ENCODE data around the gene DTHD1.

The DTHD1 gene

GRCh38 chr4:36358173-36358572 is 76.8 kb downstream of the DTHD1 start:
- WGBS (ENCODE audit: extremely low coverage, insufficient coverage, insufficient read length): no CpG with 5 or more reads among the region's 4 CpGs
- Histone ChIP-seq H3K9ac (ENCODE audit: low read length) (no peak overlapping the region), H3K79me1 (ENCODE audit: low read length) (no peaks in the 10 kb centered on the region), H3K9me3 (ENCODE audit: insufficient read depth, low read depth, low read length) (no peaks in the 10 kb centered on the region), H2AFZ (ENCODE audit: insufficient read depth, low read length, poor library complexity) (no peak overlapping the region), H4K91ac (ENCODE audit: low read depth, low read length) (no peak overlapping the region), H3K27ac (ENCODE audit: low read depth, low read length) (no peak overlapping the region), H3K4me2 (ENCODE audit: low read length) (no peak overlapping the region), H3K18ac (ENCODE audit: low read length) (no peak overlapping the region), H3K4me1 (ENCODE audit: control insufficient read depth in 1 of 2, insufficient read depth in 2 of 2, low read length in 2 of 2) (no peaks in the 10 kb centered on the region), H3K27me3 (ENCODE audit: insufficient read depth, low read length) (no peaks in the 10 kb centered on the region), H2BK5ac (ENCODE audit: low read depth, low read length, poor library complexity) (no peak overlapping the region), H4K12ac (ENCODE audit: low read depth, low read length) (no peak overlapping the region), H2BK120ac (ENCODE audit: insufficient read depth, low read length, poor library complexity) (no peak overlapping the region), H3K4ac (ENCODE audit: low read depth, low read length) (no peak overlapping the region), H3K23ac (ENCODE audit: low read length) (no peak overlapping the region), H2AK5ac (ENCODE audit: low read length) (no peak overlapping the region), H3K14ac (ENCODE audit: low read length) (no peak overlapping the region), H4K8ac (ENCODE audit: low read depth, low read length) (no peak overlapping the region), H2BK12ac (ENCODE audit: low read length) (no peak overlapping the region), H3K4me3 (ENCODE audit: low read depth, low read length) (no peak overlapping the region), H3K36me3 (ENCODE audit: control insufficient read depth in 1 of 2, insufficient read depth in 2 of 2, low read length in 2 of 2) (no peaks in the 10 kb centered on the region), H3K79me2 (ENCODE audit: control insufficient read depth, insufficient read depth, low read length, poor library complexity) (no peaks in the 10 kb centered on the region)
- no peak for DNase-seq

GRCh38 chr4:36360755-36361154 is 79.3 kb downstream of the DTHD1 start:
- no peak overlapping the region for H4K8ac ChIP-seq (ENCODE audit: low read depth, low read length)
- no peak overlapping the region for H3K18ac ChIP-seq (ENCODE audit: low read length)
- H2AFZ ChIP-seq (ENCODE audit: insufficient read depth, low read length, poor library complexity): no peak overlapping the region
- no peak overlapping the region for H3K23ac ChIP-seq (ENCODE audit: low read length)
- no peaks in the 10 kb centered on the region for H3K27me3 ChIP-seq (ENCODE audit: insufficient read depth, low read length)
- H3K9me3 ChIP-seq (ENCODE audit: insufficient read depth, low read depth, low read length): no peaks in the 10 kb centered on the region
- no peaks in the 10 kb centered on the region for H3K36me3 ChIP-seq (ENCODE audit: control insufficient read depth in 1 of 2, insufficient read depth in 2 of 2, low read length in 2 of 2)
- H3K79me1 ChIP-seq (ENCODE audit: low read length): no peaks in the 10 kb centered on the region
- H2AK5ac ChIP-seq (ENCODE audit: low read length): no peak overlapping the region
- no peak overlapping the region for H3K4me3 ChIP-seq (ENCODE audit: low read depth, low read length)
- H2BK5ac ChIP-seq (ENCODE audit: low read depth, low read length, poor library complexity): no peak overlapping the region
- H3K4me2 ChIP-seq (ENCODE audit: low read length): no peak overlapping the region
- no peak overlapping the region for H3K14ac ChIP-seq (ENCODE audit: low read length)
- no peaks in the 10 kb centered on the region for H3K79me2 ChIP-seq (ENCODE audit: control insufficient read depth, insufficient read depth, low read length, poor library complexity)
- no peak for DNase-seq
- H3K27ac ChIP-seq (ENCODE audit: low read depth, low read length): no peak overlapping the region
- H3K4ac ChIP-seq (ENCODE audit: low read depth, low read length): no peak overlapping the region
- H4K91ac ChIP-seq (ENCODE audit: low read depth, low read length): no peak overlapping the region
- no peak overlapping the region for H3K9ac ChIP-seq (ENCODE audit: low read length)
- no peak overlapping the region for H2BK12ac ChIP-seq (ENCODE audit: low read length)
- H2BK120ac ChIP-seq (ENCODE audit: insufficient read depth, low read length, poor library complexity): no peak overlapping the region
- no peaks in the 10 kb centered on the region for H3K4me1 ChIP-seq (ENCODE audit: control insufficient read depth in 1 of 2, insufficient read depth in 2 of 2, low read length in 2 of 2)
- no peak overlapping the region for H4K12ac ChIP-seq (ENCODE audit: low read depth, low read length)

GRCh38 chr4:36363024-36363423 is 81.6 kb downstream of the DTHD1 start:
- H3K36me3 ChIP-seq (ENCODE audit: control insufficient read depth in 1 of 2, insufficient read depth in 2 of 2, low read length in 2 of 2): no peaks in the 10 kb centered on the region
- H4K12ac ChIP-seq (ENCODE audit: low read depth, low read length): no peak overlapping the region
- H3K79me2 ChIP-seq (ENCODE audit: control insufficient read depth, insufficient read depth, low read length, poor library complexity): no peaks in the 10 kb centered on the region
- DNase-seq: no peak
- no peaks in the 10 kb centered on the region for H3K4me1 ChIP-seq (ENCODE audit: control insufficient read depth in 1 of 2, insufficient read depth in 2 of 2, low read length in 2 of 2)
- no peak overlapping the region for H3K27ac ChIP-seq (ENCODE audit: low read depth, low read length)
- H3K23ac ChIP-seq (ENCODE audit: low read length): no peak overlapping the region
- H3K4me2 ChIP-seq (ENCODE audit: low read length): no peak overlapping the region
- no CpG with 5 or more reads among the region's 2 CpGs for WGBS (ENCODE audit: extremely low coverage, insufficient coverage, insufficient read length)
- H2BK12ac ChIP-seq (ENCODE audit: low read length): no peak overlapping the region
- H3K4ac ChIP-seq (ENCODE audit: low read depth, low read length): no peak overlapping the region
- H2BK5ac ChIP-seq (ENCODE audit: low read depth, low read length, poor library complexity): no peak overlapping the region
- no peak overlapping the region for H2AK5ac ChIP-seq (ENCODE audit: low read length)
- no peaks in the 10 kb centered on the region for H3K9me3 ChIP-seq (ENCODE audit: insufficient read depth, low read depth, low read length)
- H3K79me1 ChIP-seq (ENCODE audit: low read length): no peaks in the 10 kb centered on the region
- H3K9ac ChIP-seq (ENCODE audit: low read length): no peak overlapping the region
- no peak overlapping the region for H2AFZ ChIP-seq (ENCODE audit: insufficient read depth, low read length, poor library complexity)
- H3K27me3 ChIP-seq (ENCODE audit: insufficient read depth, low read length): no peaks in the 10 kb centered on the region
- no peak overlapping the region for H3K18ac ChIP-seq (ENCODE audit: low read length)
- no peak overlapping the region for H3K4me3 ChIP-seq (ENCODE audit: low read depth, low read length)
- no peak overlapping the region for H3K14ac ChIP-seq (ENCODE audit: low read length)
- no peak overlapping the region for H2BK120ac ChIP-seq (ENCODE audit: insufficient read depth, low read length, poor library complexity)
- no peak overlapping the region for H4K8ac ChIP-seq (ENCODE audit: low read depth, low read length)
- H4K91ac ChIP-seq (ENCODE audit: low read depth, low read length): no peak overlapping the region

GRCh38 chr4:36374836-36375511 is 93.6 kb downstream of the DTHD1 start:
- H2BK12ac ChIP-seq (ENCODE audit: low read length): no peak overlapping the region
- no peak for DNase-seq

More at GRCh38 chr4:36374836-36375511, 93.6 kb downstream of the DTHD1 start:
- no peak overlapping the region for H3K4ac ChIP-seq (ENCODE audit: low read depth, low read length)
- no peak overlapping the region for H3K9ac ChIP-seq (ENCODE audit: low read length)
- no peaks in the 10 kb centered on the region for H3K4me1 ChIP-seq (ENCODE audit: control insufficient read depth in 1 of 2, insufficient read depth in 2 of 2, low read length in 2 of 2)
- no peak overlapping the region for H3K23ac ChIP-seq (ENCODE audit: low read length)
- H3K79me2 ChIP-seq (ENCODE audit: control insufficient read depth, insufficient read depth, low read length, poor library complexity): no peaks in the 10 kb centered on the region
- no peak overlapping the region for H4K8ac ChIP-seq (ENCODE audit: low read depth, low read length)
- no peaks in the 10 kb centered on the region for H3K79me1 ChIP-seq (ENCODE audit: low read length)
- no peak overlapping the region for H4K91ac ChIP-seq (ENCODE audit: low read depth, low read length)
- H2AFZ ChIP-seq (ENCODE audit: insufficient read depth, low read length, poor library complexity): no peak overlapping the region
- no peak overlapping the region for H3K27ac ChIP-seq (ENCODE audit: low read depth, low read length)
- peak overlapping the region; percentile 53 for H3K4me3 ChIP-seq (ENCODE audit: low read depth, low read length)
- H3K27me3 ChIP-seq (ENCODE audit: insufficient read depth, low read length): no peaks in the 10 kb centered on the region
- no peaks in the 10 kb centered on the region for H3K36me3 ChIP-seq (ENCODE audit: control insufficient read depth in 1 of 2, insufficient read depth in 2 of 2, low read length in 2 of 2)
- no peak overlapping the region for H3K4me2 ChIP-seq (ENCODE audit: low read length)
- no CpG with 5 or more reads among the region's 40 CpGs for WGBS (ENCODE audit: extremely low coverage, insufficient coverage, insufficient read length)
- H3K18ac ChIP-seq (ENCODE audit: low read length): no peak overlapping the region
- no peak overlapping the region for H2AK5ac ChIP-seq (ENCODE audit: low read length)
- H3K14ac ChIP-seq (ENCODE audit: low read length): no peak overlapping the region
- no peak overlapping the region for H2BK5ac ChIP-seq (ENCODE audit: low read depth, low read length, poor library complexity)
- no peak overlapping the region for H2BK120ac ChIP-seq (ENCODE audit: insufficient read depth, low read length, poor library complexity)
- H3K9me3 ChIP-seq (ENCODE audit: insufficient read depth, low read depth, low read length): peaks cover 7% of the 10 kb centered on the region
- no peak overlapping the region for H4K12ac ChIP-seq (ENCODE audit: low read depth, low read length)

All from trophoblast cell (in vitro differentiated cells and primary cell).